NCI-H2029 (cell line): ENCODE data around the gene CTBP1.

Source experiments
- DNase-seq: peaks from one replicate; lab custom pipeline; 2025; lab: John Stamatoyannopoulos, UW

CTBP1 gene

GRCh38 chr4:1249731-1250526 lies 999 bp upstream of the CTBP1 start:
- no peak for DNase-seq

GRCh38 chr4:1249148-1249730 lies 309 bp upstream of the CTBP1 start:
- DNase-seq: peak; percentile 70

- no peak for DNase-seq
Observed at GRCh38 chr4:1247864-1248244, 1.1 kb downstream of the CTBP1 start.

- no peak for DNase-seq
Observed at GRCh38 chr4:1246901-1247863, 1.7 kb downstream of the CTBP1 start.

- DNase-seq: no peak
Observed at GRCh38 chr4:1246111-1246881, 2.6 kb downstream of the CTBP1 start.

GRCh38 chr4:1245481-1246051 lies 3.4 kb downstream of the CTBP1 start:
- DNase-seq: no peak

GRCh38 chr4:1244978-1245471 lies 3.9 kb downstream of the CTBP1 start:
- DNase-seq: no peak

- DNase-seq: no peak
Observed at GRCh38 chr4:1244081-1244977, 4.6 kb downstream of the CTBP1 start.

- no peak for DNase-seq
Observed at GRCh38 chr4:1243451-1244080, 5.4 kb downstream of the CTBP1 start.

- no peak for DNase-seq
Observed at GRCh38 chr4:1242506-1243450, 6.2 kb downstream of the CTBP1 start.

GRCh38 chr4:1241936-1242505 lies 6.9 kb downstream of the CTBP1 start:
- DNase-seq: no peak

- no peak for DNase-seq
Observed at GRCh38 chr4:1241466-1241935, 7.4 kb downstream of the CTBP1 start.

- DNase-seq: no peak
Observed at GRCh38 chr4:1240721-1241465, 8.0 kb downstream of the CTBP1 start.

GRCh38 chr4:1239950-1240307 lies 9.0 kb downstream of the CTBP1 start:
- DNase-seq: no peak

GRCh38 chr4:1239141-1239949 lies 9.6 kb downstream of the CTBP1 start:
- no peak for DNase-seq

GRCh38 chr4:1238676-1239000 lies 10.3 kb downstream of the CTBP1 start:
- no peak for DNase-seq
